Measurements from ENCODE around the gene COL6A1. TPM values are rescaled to one million over a fixed set of nuclear protein-coding genes. Genes with fewer than 3 reads are reported as not detected.

COL6A1 gene
- total RNA-seq, 1 donor from 2014 or later, result 41.6 TPM

Other genes starting within 250 kb of the COL6A1 start
- gene COL6A2, start 116.3 kb downstream of the COL6A1 start, total RNA-seq, result 15.5 TPM
- gene FTCD, start 173.8 kb downstream of the COL6A1 start, total RNA-seq, result 0.41 TPM
- 4.9 TPM for gene SPATC1L, start 202.7 kb downstream of the COL6A1 start, total RNA-seq
- gene LSS, start 247.0 kb downstream of the COL6A1 start, total RNA-seq, result 39.5 TPM